Colonic mucosa (tissue), 4 donors: ENCODE results near the gene TCEA2. TPM values are rescaled to one million over a fixed set of nuclear protein-coding genes. Genes with fewer than 3 reads are reported as not detected.

Source experiments
- DNase-seq: peaks from one replicate; pipeline ENCODE4 v3.0.0-alpha.2; 2020
- H3K27ac ChIP-seq: fragments of 200-600 bp; one replicate; pipeline ENCODE4 v1.8.0; 2021
- H3K27me3 ChIP-seq: fragments of 200-600 bp; one replicate; pipeline ENCODE4 v1.8.0; 2021
- H3K36me3 ChIP-seq: fragments of 200-600 bp; one replicate; pipeline ENCODE4 v1.8.0; 2021
- H3K4me1 ChIP-seq: fragments of 200-600 bp; one replicate; pipeline ENCODE4 v1.8.0; 2021; ENCODE audit warnings: mild to moderate bottlenecking
- H3K4me3 ChIP-seq: fragments of 200-600 bp; one replicate; pipeline ENCODE4 v1.8.0; 2021
- H3K9ac ChIP-seq, 2 donors: one replicate each; pipeline ENCODE4 v1.7.0; 2013; ENCODE audit warnings: control low read depth in 2 of 2, low read depth in 2 of 2, low read length in 2 of 2
- H3K9me3 ChIP-seq: fragments of 200-600 bp; one replicate; pipeline ENCODE4 v1.8.0; 2021
- intact Hi-C: fragments of 100-400 bp; cut with DNase I; formaldehyde crosslinking; loops from one replicate; pipeline ENCODE4 v1.14.1; 2022
- total RNA-seq, 2 donors: library from RNA; stranded (reverse); fragmentation: NEBNext Ultra II Directional in 1 of 2; extraction: Animal tissue kit (Norgen Biotek cat#: 25700) in 1 of 2; gene quantifications; one replicate each; pipeline ENCODE4 v1.2.1, GENCODE V29; 2021
- TF ChIP-seq, protein P1 (sequence below): fragments of 200-600 bp; IDR thresholded peaks from one replicate; pipeline ENCODE4 v1.8.0; 2022; ENCODE audit warnings: antibody characterized with exemption, mild to moderate bottlenecking
- donor health status: healthy.
- donor health status: DM: no; HTN: no; CAD: no.
- donor health status: DM: no; HTN: no; CAD: no.

TCEA2 gene
- total RNA-seq, 2 donors from 2014 or later, result 7.3 to 11.8 TPM

DNA sequence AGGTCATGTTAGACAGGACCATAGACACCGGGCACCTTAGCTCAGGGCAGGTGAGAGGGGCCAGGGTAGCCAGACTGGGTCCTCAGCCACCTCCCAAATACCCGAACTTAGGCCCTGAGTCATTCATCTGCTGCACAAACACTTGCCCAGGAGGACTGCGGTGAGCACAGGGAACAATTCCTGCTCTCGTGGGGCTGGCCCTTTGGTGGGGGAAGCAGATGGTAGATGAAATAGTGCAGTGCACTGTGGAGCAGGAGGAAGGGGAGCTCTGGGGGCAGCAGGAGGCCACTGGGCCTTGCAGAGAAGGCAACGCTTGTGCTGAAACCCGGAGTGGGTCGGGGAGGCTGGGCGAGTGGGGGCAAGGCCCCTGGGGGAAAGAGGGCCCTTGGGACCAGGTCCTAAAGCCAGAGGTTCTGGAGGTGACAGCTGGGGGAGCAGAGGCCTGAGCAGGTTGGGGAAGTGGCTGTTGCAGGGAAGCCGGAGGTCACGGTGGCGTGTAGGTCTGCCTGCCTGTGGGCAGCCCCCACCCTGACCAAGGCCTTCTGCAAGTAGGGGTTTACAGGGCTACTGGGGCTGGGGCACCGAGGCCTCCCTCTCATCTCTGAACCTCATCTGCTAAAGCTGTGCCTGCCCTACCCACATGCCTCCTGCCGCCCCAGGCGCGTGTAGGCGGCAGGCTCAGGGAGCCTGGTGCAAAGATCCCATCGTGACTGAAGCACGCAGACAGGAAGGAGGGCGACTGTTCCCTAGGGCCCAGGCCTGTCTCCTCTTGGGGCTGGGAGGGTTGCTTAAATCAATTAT, 49.0 kb downstream of the TCEA2 start:
- H3K36me3 ChIP-seq, result no peaks in the 10 kb centered on the region
- DNase-seq, result no peak
- H3K9me3 ChIP-seq, result no peaks in the 10 kb centered on the region
- no peak overlapping the region for H3K9ac ChIP-seq
- H3K4me1 ChIP-seq, result no peaks in the 10 kb centered on the region
- no peaks in the 10 kb centered on the region for H3K27me3 ChIP-seq
- intact Hi-C loops, result no loop called here
- no peak overlapping the region for H3K4me3 ChIP-seq
- no peak overlapping the region for H3K27ac ChIP-seq
- TF ChIP-seq, protein P1, sequence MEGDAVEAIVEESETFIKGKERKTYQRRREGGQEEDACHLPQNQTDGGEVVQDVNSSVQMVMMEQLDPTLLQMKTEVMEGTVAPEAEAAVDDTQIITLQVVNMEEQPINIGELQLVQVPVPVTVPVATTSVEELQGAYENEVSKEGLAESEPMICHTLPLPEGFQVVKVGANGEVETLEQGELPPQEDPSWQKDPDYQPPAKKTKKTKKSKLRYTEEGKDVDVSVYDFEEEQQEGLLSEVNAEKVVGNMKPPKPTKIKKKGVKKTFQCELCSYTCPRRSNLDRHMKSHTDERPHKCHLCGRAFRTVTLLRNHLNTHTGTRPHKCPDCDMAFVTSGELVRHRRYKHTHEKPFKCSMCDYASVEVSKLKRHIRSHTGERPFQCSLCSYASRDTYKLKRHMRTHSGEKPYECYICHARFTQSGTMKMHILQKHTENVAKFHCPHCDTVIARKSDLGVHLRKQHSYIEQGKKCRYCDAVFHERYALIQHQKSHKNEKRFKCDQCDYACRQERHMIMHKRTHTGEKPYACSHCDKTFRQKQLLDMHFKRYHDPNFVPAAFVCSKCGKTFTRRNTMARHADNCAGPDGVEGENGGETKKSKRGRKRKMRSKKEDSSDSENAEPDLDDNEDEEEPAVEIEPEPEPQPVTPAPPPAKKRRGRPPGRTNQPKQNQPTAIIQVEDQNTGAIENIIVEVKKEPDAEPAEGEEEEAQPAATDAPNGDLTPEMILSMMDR, result no peak

DNA sequence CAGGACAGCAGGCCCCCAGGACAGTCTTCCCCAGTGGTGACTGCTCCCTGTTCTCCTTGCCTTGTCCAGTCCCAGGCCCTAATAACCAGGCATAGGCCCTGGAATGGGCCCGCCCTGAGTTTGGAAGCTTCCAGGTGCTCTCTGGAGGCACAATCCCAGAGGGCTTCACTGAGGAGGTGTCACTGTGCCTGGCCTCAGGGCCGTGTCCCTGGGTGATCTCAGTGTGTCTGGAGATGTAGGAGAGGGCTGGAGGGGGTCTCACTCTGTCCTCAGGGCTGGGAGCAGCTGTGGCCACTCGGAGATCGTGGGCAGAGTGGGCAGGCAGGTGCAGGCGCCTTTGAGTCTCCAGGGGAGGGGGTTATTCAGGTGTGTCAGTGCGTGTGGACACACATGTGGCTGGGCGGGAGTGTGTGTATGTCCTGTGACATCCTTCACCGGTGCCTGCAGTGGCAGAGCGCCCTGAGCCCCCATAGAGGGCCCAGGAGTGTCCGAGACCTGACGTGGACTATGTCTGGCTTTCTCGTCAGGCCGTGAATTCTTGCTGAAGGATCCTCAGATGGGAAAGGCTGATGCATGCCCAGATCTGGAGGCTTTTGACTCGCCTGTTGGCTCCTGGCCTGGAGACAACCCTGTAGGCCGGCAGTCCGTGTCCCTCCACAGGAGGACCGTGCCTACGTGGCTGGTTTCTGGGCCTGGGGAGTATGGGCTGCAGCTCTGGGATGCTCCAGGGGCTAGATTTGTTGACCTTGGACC, 49.9 kb downstream of the TCEA2 start:
- intact Hi-C loops, result no loop called here

DNA sequence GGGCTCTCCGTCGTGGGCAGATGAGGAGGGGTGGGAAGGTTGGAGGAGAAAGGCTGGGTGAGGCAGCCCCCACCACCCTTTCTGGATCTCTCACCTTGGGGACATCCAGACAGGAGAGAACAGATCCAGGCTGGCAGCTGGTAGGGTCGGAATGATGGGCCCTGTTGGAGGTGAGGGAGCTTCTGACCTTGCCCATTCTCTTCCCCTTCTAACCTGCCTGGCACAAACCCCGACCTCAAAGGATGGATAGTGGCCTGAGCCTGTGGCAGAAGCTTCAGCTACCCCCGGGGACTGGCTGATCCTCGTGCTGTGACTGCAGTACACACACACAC, 50.4 kb downstream of the TCEA2 start:
- intact Hi-C loops, result no loop called here

More for the DNA sequence above, 49.9 kb downstream of the TCEA2 start:
- no peak overlapping the region for H3K4me3 ChIP-seq
- H3K9ac ChIP-seq, result no peak overlapping the region
- H3K27me3 ChIP-seq, result no peaks in the 10 kb centered on the region
- no peaks in the 10 kb centered on the region for H3K4me1 ChIP-seq
- no peaks in the 10 kb centered on the region for H3K36me3 ChIP-seq
- TF ChIP-seq, protein P1, result no peak
- H3K9me3 ChIP-seq, result no peaks in the 10 kb centered on the region
- no peak for DNase-seq
- H3K27ac ChIP-seq, result no peak overlapping the region

DNA sequence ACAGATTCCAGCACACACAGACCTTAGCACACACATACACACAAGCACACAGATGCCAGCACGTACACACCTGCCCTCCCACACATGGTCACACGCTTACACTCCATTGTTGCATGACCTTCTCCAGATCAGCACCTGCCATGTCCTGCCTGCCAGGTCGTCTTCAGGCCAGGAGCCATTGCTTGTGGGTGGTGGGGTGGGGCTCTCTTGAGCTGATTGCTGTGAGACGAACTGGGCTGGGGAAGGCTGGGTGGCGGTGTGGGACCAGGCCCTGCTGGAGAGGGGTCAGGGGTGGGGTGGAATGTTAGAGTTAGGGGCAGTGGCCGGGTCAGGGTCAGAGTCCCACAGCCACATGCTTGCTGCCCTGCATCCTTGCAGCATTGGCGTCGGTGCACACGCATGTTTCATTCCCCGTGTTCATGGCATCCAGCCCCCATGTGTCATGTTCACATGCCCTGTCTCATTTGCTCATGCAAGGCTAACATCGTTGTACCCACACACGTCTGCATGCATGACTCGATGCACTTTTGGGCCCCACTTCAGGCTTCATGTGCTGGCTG, 50.9 kb downstream of the TCEA2 start:
- TF ChIP-seq, protein P1, result no peak
- no peaks in the 10 kb centered on the region for H3K36me3 ChIP-seq
- DNase-seq, result no peak
- no peak overlapping the region for H3K4me3 ChIP-seq
- no peak overlapping the region for H3K27ac ChIP-seq
- no peak overlapping the region for H3K9ac ChIP-seq
- no peaks in the 10 kb centered on the region for H3K27me3 ChIP-seq
- intact Hi-C loops, result no loop called here
- H3K9me3 ChIP-seq, result no peaks in the 10 kb centered on the region
- no peaks in the 10 kb centered on the region for H3K4me1 ChIP-seq

More for the DNA sequence above, 50.4 kb downstream of the TCEA2 start:
- no peak for DNase-seq
- TF ChIP-seq, protein P1, result no peak
- H3K4me3 ChIP-seq, result no peak overlapping the region
- H3K27ac ChIP-seq, result no peak overlapping the region
- H3K9me3 ChIP-seq, result no peaks in the 10 kb centered on the region
- H3K27me3 ChIP-seq, result no peaks in the 10 kb centered on the region
- H3K36me3 ChIP-seq, result no peaks in the 10 kb centered on the region
- no peaks in the 10 kb centered on the region for H3K4me1 ChIP-seq
- no peak overlapping the region for H3K9ac ChIP-seq

DNA sequence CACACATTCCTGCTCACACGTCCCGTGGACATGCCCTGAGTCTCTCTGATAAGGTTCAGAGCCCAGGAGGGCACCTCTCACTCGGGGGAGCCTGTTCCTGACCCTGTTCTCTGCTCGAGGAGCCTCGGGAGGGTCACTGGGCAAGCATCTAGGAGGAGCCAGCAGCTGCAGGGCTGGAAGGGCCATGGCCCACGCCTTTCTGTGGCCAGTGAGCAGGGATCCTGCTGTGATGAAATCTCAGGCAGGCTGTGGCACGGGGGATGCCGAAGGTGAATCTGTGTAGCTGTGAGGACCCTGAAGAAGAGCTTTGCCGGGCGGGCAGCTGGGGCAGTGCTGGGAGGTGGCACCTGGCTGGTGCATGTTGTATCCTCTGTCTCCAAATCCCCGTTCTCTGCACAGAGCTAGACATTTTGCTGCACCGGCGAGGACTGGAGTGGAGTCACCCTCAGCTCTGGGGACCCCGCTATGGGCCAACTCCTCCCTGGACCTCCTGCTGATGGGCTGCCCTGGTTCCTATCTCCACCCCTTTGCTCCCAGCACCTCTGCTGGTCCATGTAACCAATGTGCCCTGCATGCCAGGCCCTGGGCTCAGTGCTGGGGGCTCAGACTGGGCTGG, 51.5 kb downstream of the TCEA2 start:
- Histone ChIP-seq H3K9ac (no peak overlapping the region), H3K4me1 (no peaks in the 10 kb centered on the region), H3K9me3 (no peaks in the 10 kb centered on the region), H3K4me3 (no peak overlapping the region), H3K27me3 (no peaks in the 10 kb centered on the region), H3K36me3 (no peaks in the 10 kb centered on the region), H3K27ac (no peak overlapping the region)
- intact Hi-C loops, result no loop called here
- DNase-seq, result no peak
- TF ChIP-seq, protein P1, result no peak
